Left lung (tissue), 10 donors: ENCODE results near the gene EEA1. TPM values are rescaled to one million over a fixed set of nuclear protein-coding genes. Genes with fewer than 3 reads are reported as not detected.

ENCODE experiments used
- ATAC-seq: fragments of 200-7000 bp; cut with Tn5 transposase; one replicate; pipeline ENCODE4 v1.9.1; 2020; ENCODE audit warnings: moderate library complexity
- DNase-seq, 4 donors: peaks; one replicate each; pipeline ENCODE4 v3.0.0-alpha.2; 2013 to 2020
- H3K27ac ChIP-seq, 2 donors: fragments of 200-600 bp; sonication (generic) in 1 of 2; one replicate each; pipeline versions ENCODE4 v1.5.0 to v1.8.0; 2020 to 2021
- H3K27me3 ChIP-seq, 2 donors: fragments of 200-600 bp; sonication (generic) in 1 of 2; one replicate each; pipeline versions ENCODE4 v1.5.0 to v1.8.0; 2020 to 2021
- H3K36me3 ChIP-seq, 2 donors: fragments of 200-600 bp; sonication (generic) in 1 of 2; one replicate each; pipeline versions ENCODE4 v1.5.0 to v1.8.0; 2020 to 2021
- H3K4me1 ChIP-seq, 2 donors: fragments of 200-600 bp; one replicate each; pipeline ENCODE4 v1.8.0; 2021
- H3K4me3 ChIP-seq, 2 donors: fragments of 200-600 bp; sonication (generic) in 1 of 2; one replicate each; pipeline versions ENCODE4 v1.5.0 to v1.8.0; 2020 to 2021; ENCODE audit warnings: mild to moderate bottlenecking in 1 of 2
- H3K9me3 ChIP-seq, 2 donors: fragments of 200-600 bp; sonication (generic) in 1 of 2; one replicate each; pipeline versions ENCODE4 v1.5.0 to v1.8.0; 2020 to 2021
- intact Hi-C, 2 donors: fragments of 100-400 bp; cut with DNase I; formaldehyde crosslinking; loops; one replicate each; pipeline versions ENCODE4 v1.11.2 to v1.14.2; 2022
- polyA plus RNA-seq, 6 donors: library from polyadenylated mRNA; unstranded; fragments of 120-200 nt; gene quantifications; one replicate each; pipeline ENCODE4 v1.2.1, GENCODE V29; 2013; ENCODE audit not compliant: insufficient read length in 6 of 6
- total RNA-seq, 2 donors: library from RNA; stranded (reverse); fragmentation: NEBNext Ultra II Directional; extraction: Animal tissue kit (Norgen Biotek cat#: 25700); gene quantifications; one replicate each; pipeline ENCODE4 v1.2.1, GENCODE V29; 2021
- TF ChIP-seq, protein P1 (sequence below), 2 donors: fragments of 200-600 bp; sonication (generic) in 1 of 2; IDR thresholded peaks; one replicate each; pipeline versions ENCODE4 v1.5.0 to v1.8.0; 2021; ENCODE audit warnings: antibody characterized with exemption in 2 of 2
- donor health status: DM: no; HTN: yes; CAD: no.
- donor health status: DM: no; HTN: no; CAD: no.

EEA1 gene
- total and polyA plus RNA-seq, 8 donors = 15.8 to 34.6 (median 20.4) TPM

- Histone ChIP-seq H3K4me3 (no peak overlapping the region), H3K9me3 (no peaks in the 10 kb centered on the region), H3K4me1 (peaks cover 0 to 9% of the 10 kb centered on the region in 2 donors), H3K36me3 (no peaks in the 10 kb centered on the region), H3K27me3 (no peaks in the 10 kb centered on the region), H3K27ac (no peak overlapping the region)
- intact Hi-C loops = no loop called here
- TF ChIP-seq, protein P1, sequence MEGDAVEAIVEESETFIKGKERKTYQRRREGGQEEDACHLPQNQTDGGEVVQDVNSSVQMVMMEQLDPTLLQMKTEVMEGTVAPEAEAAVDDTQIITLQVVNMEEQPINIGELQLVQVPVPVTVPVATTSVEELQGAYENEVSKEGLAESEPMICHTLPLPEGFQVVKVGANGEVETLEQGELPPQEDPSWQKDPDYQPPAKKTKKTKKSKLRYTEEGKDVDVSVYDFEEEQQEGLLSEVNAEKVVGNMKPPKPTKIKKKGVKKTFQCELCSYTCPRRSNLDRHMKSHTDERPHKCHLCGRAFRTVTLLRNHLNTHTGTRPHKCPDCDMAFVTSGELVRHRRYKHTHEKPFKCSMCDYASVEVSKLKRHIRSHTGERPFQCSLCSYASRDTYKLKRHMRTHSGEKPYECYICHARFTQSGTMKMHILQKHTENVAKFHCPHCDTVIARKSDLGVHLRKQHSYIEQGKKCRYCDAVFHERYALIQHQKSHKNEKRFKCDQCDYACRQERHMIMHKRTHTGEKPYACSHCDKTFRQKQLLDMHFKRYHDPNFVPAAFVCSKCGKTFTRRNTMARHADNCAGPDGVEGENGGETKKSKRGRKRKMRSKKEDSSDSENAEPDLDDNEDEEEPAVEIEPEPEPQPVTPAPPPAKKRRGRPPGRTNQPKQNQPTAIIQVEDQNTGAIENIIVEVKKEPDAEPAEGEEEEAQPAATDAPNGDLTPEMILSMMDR (IDR thresholded peaks at IDR 0.05) = no peak
- ATAC-seq (no peak), DNase-seq (no peak)
Observed at GRCh38 chr12:92740411-92740810, 188.7 kb downstream of the EEA1 start.

DNA sequence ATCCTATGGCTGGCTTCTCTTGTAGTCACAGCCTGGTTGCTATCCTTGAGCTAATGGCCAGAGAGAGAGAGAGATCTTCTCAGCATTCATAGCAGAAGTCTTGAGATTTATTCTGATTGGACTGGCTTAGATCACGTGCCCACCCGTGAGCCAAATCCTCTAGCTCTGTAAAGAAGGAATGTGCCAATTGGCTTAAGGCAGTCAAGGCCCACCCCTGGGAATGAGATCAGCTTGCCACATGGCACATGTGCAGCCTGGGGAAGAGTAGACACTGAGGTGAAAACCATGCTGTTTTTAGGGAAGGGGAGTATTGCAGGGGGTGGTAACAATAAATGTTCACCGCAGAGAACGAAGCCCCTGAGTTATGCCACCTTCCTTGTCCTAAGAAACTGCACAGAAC, 190.0 kb downstream of the EEA1 start:
- Histone ChIP-seq H3K4me1 (peaks cover 0 to 12% of the 10 kb centered on the region in 2 donors), H3K27me3 (no peaks in the 10 kb centered on the region), H3K4me3 (no peak overlapping the region), H3K36me3 (no peaks in the 10 kb centered on the region), H3K9me3 (no peaks in the 10 kb centered on the region), H3K27ac (no peak overlapping the region)
- TF ChIP-seq, protein P1 (IDR thresholded peaks at IDR 0.05) = no peak
- DNase-seq (no peak), ATAC-seq (no peak)
- intact Hi-C loops = no loop called here

- Histone ChIP-seq H3K36me3 (no peaks in the 10 kb centered on the region), H3K27ac (no peak overlapping the region), H3K27me3 (no peaks in the 10 kb centered on the region), H3K4me1 (peaks cover 0 to 12% of the 10 kb centered on the region in 2 donors), H3K9me3 (no peaks in the 10 kb centered on the region), H3K4me3 (no peak overlapping the region)
- TF ChIP-seq, protein P1 (IDR thresholded peaks at IDR 0.05) = no peak
- DNase-seq = no peak
- intact Hi-C loops = no loop called here
- no peak for ATAC-seq
Observed at GRCh38 chr12:92737855-92738850, 190.9 kb downstream of the EEA1 start.

GRCh38 chr12:92736605-92737004, 192.5 kb downstream of the EEA1 start:
- H3K36me3 ChIP-seq = no peaks in the 10 kb centered on the region
- H3K27ac ChIP-seq = peak overlapping the region in 1 of 2 donors; percentile 81
- ATAC-seq = peak; percentile 55

More at GRCh38 chr12:92736605-92737004, 192.5 kb downstream of the EEA1 start:
- no peak for DNase-seq
- Histone ChIP-seq H3K27me3 (no peaks in the 10 kb centered on the region), H3K4me3 (no peak overlapping the region), H3K9me3 (no peaks in the 10 kb centered on the region), H3K4me1 (peaks cover 0 to 12% of the 10 kb centered on the region in 2 donors)
- intact Hi-C loops = no loop called here
- TF ChIP-seq, protein P1 (IDR thresholded peaks at IDR 0.05) = no peak
